Hepatocyte (in vitro differentiated cells): Measurements from ENCODE around the gene HOXD3. TPM values are rescaled to one million over a fixed set of nuclear protein-coding genes. Genes with fewer than 3 reads are reported as not detected.

Experiments used
- DNase-seq: peaks from one replicate; pipeline ENCODE4 v3.0.0-alpha.2; 2016; ENCODE audit warnings: low spot score
- H2AFZ ChIP-seq: fragments of 200-600 bp; sonication (generic); 2 replicates; pipeline ENCODE4 v1.6.0; 2016; ENCODE audit warnings: antibody characterized with exemption, mild to moderate bottlenecking
- H3K27ac ChIP-seq: fragments of 200-600 bp; sonication (generic); 2 replicates; pipeline ENCODE4 v1.5.1; 2016; ENCODE audit warnings: mild to moderate bottlenecking
- H3K27me3 ChIP-seq: fragments of 200-600 bp; sonication (generic); 2 replicates; pipeline ENCODE4 v1.6.1; 2016
- H3K36me3 ChIP-seq: fragments of 200-600 bp; sonication (generic); replicated peaks from 2 replicates; pipeline ENCODE4 v1.5.1; 2016; ENCODE audit warnings: low read depth; ENCODE audit not compliant: insufficient read depth
- H3K4me1 ChIP-seq: fragments of 200-600 bp; sonication (generic); 2 replicates; pipeline ENCODE4 v1.5.1; 2016; ENCODE audit warnings: mild to moderate bottlenecking, moderate library complexity; ENCODE audit not compliant: insufficient read depth
- H3K4me2 ChIP-seq: fragments of 200-600 bp; sonication (generic); 2 replicates; pipeline ENCODE4 v1.6.0; 2016
- H3K4me3 ChIP-seq: fragments of 200-600 bp; sonication (generic); 2 replicates; pipeline ENCODE4 v1.5.1; 2016; ENCODE audit warnings: mild to moderate bottlenecking
- H3K79me2 ChIP-seq: fragments of 200-600 bp; sonication (generic); 2 replicates; pipeline ENCODE4 v1.6.0; 2017; ENCODE audit warnings: mild to moderate bottlenecking
- H3K9me2 ChIP-seq: fragments of 200-600 bp; sonication (generic); replicated peaks from 2 replicates; pipeline ENCODE4 v1.6.0; 2017; ENCODE audit warnings: mild to moderate bottlenecking; ENCODE audit not compliant: insufficient read depth
- H3K9me3 ChIP-seq: fragments of 200-600 bp; sonication (generic); 2 replicates; pipeline ENCODE4 v1.5.1; 2016; ENCODE audit warnings: low read depth, mild to moderate bottlenecking
- H4K20me1 ChIP-seq: fragments of 200-600 bp; sonication (generic); 2 replicates; pipeline ENCODE4 v1.6.0; 2016; ENCODE audit warnings: mild to moderate bottlenecking; ENCODE audit not compliant: insufficient read depth, poor library complexity, severe bottlenecking
- CTCF ChIP-seq: fragments of 200-600 bp; sonication (generic); IDR thresholded peaks from 2 replicates; pipeline ENCODE4 v1.5.1; 2016; ENCODE audit warnings: antibody characterized with exemption, mild to moderate bottlenecking; ENCODE audit not compliant: poor library complexity
- EZH2 ChIP-seq: fragments of 200-600 bp; sonication (generic); IDR thresholded peaks from 2 replicates; pipeline ENCODE4 v1.6.1; 2016; ENCODE audit warnings: antibody characterized with exemption, mild to moderate bottlenecking, borderline replicate concordance
- EZH2phosphoT487 ChIP-seq: fragments of 200-600 bp; sonication (generic); IDR thresholded peaks from one replicate; pipeline ENCODE4 v1.6.1; 2018; ENCODE audit warnings: antibody characterized with exemption, mild to moderate bottlenecking, low read depth, moderate library complexity; ENCODE audit not compliant: unreplicated experiment, severe bottlenecking
- WGBS: methylation state at CpG from one replicate; pipeline ENCODE4 v1.1.6; 2016; ENCODE audit warnings: low lambda C conversion rate; ENCODE audit errors: missing lambda C conversion rate; 5-methylcytosine and 5-hydroxymethylcytosine counted together
- polyA plus RNA-seq: library from polyadenylated mRNA; unstranded; fragments of >200 nt; fragmentation: Nextera tagmentation; extraction: Ambion mirVana; gene quantifications from 2 replicates; pipeline ENCODE4 v1.2.1, GENCODE V29; 2016
- total RNA-seq: library from RNA; depleted of rRNA; stranded (reverse); fragments of >200 nt; gene quantifications from 2 replicates; pipeline ENCODE4 v1.2.3, GENCODE V29; 2014

Gene HOXD3
- total and polyA plus RNA-seq, 2 experiments from 2014 or later: 0.13 TPM; not detected in 1

GRCh38 chr2:176169181-176169580 is 12.1 kb downstream of the HOXD3 start:
- no peak overlapping the region for H3K4me2 ChIP-seq
- H3K4me3 ChIP-seq: no peak overlapping the region
- no peaks in the 10 kb centered on the region for H3K9me3 ChIP-seq
- DNase-seq: no peak
- H3K27ac ChIP-seq: no peak overlapping the region
- H2AFZ ChIP-seq: no peak overlapping the region
- peaks cover 100% of the 10 kb centered on the region for H3K27me3 ChIP-seq
- H3K9me2 ChIP-seq: no peaks in the 10 kb centered on the region
- H3K79me2 ChIP-seq: no peaks in the 10 kb centered on the region
- H3K36me3 ChIP-seq: no peaks in the 10 kb centered on the region
- 82% methylated on average over 4 of the region's 5 CpGs for WGBS
- H3K4me1 ChIP-seq: peaks cover 7% of the 10 kb centered on the region
- TF ChIP-seq CTCF (no peak), EZH2phosphoT487 (no peak), EZH2 (no peak)
- no peaks in the 10 kb centered on the region for H4K20me1 ChIP-seq

- H3K4me2 ChIP-seq: no peak overlapping the region
- no peak overlapping the region for H2AFZ ChIP-seq
- no peak overlapping the region for H3K27ac ChIP-seq
- no peak for TF ChIP-seq EZH2phosphoT487
- TF ChIP-seq EZH2: no peak
- TF ChIP-seq CTCF: no peak
- no peaks in the 10 kb centered on the region for H3K9me3 ChIP-seq
- H3K4me3 ChIP-seq: no peak overlapping the region
- WGBS: 68% methylated on average over 2 of the region's 2 CpGs
- peaks cover 100% of the 10 kb centered on the region for H3K27me3 ChIP-seq
- DNase-seq: no peak
- H3K9me2 ChIP-seq: no peaks in the 10 kb centered on the region
- H3K79me2 ChIP-seq: no peaks in the 10 kb centered on the region
- peaks cover 10% of the 10 kb centered on the region for H3K4me1 ChIP-seq
- no peaks in the 10 kb centered on the region for H4K20me1 ChIP-seq
- no peaks in the 10 kb centered on the region for H3K36me3 ChIP-seq
Observed at GRCh38 chr2:176169711-176170110, 12.6 kb downstream of the HOXD3 start.

DNA sequence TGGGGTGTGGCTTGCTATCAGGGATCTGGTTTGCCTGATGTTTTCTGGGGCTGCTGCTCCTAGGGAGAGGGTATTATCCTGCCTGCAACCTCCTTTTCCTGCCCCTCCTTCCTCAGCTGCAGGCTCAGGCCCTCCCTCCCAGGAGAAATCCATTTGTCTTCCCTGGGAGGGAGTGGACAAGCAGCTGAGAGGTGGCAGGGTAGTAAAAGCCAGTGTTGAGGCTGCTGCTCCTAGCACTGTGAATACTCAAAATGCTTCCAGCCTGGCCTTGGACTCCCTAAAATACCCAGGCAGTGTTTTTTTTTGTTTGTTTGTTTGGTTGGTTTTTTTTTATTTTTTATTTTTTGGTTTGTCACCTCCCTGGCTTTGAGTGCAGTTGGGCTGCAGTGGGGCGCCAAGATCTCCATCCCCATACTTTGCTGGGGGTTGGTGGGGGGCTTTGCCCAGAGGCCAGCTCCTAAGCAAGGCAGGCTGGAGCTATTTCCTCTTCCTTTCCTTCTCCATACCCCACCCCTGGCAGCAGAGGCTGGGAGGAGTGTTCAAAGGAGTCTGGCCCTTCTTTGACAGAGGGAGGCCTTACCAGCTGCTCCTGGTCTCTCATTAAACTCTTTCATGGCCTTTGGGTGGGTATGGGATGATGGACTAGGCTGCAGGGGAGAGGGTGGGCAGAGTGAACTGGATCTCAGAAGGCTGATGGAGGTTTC is 13.6 kb downstream of the HOXD3 start:
- no peak overlapping the region for H3K27ac ChIP-seq

More for the DNA sequence above, 13.6 kb downstream of the HOXD3 start:
- TF ChIP-seq CTCF: no peak
- no peak for TF ChIP-seq EZH2
- no peak for TF ChIP-seq EZH2phosphoT487
- no peaks in the 10 kb centered on the region for H3K9me2 ChIP-seq
- peaks cover 8% of the 10 kb centered on the region for H3K4me1 ChIP-seq
- no peaks in the 10 kb centered on the region for H3K36me3 ChIP-seq
- peaks cover 100% of the 10 kb centered on the region for H3K27me3 ChIP-seq
- no peaks in the 10 kb centered on the region for H4K20me1 ChIP-seq
- no peak overlapping the region for H3K4me3 ChIP-seq
- H3K79me2 ChIP-seq: no peaks in the 10 kb centered on the region
- H3K9me3 ChIP-seq: no peaks in the 10 kb centered on the region
- H3K4me2 ChIP-seq: no peak overlapping the region
- 75% methylated on average over 1 of the region's 1 CpG for WGBS
- no peak overlapping the region for H2AFZ ChIP-seq
- no peak for DNase-seq
